Suprapubic skin (tissue), 3 donors: ENCODE data around the gene SEMA4A.

Source experiments
- EP300 ChIP-seq: sonication (generic); formaldehyde crosslinking; IDR thresholded peaks from one replicate; pipeline ENCODE4 v1.6.1; 2017; ENCODE audit warnings: antibody characterized with exemption
- TF ChIP-seq, protein P1 (sequence below), 2 donors: fragments of 200-600 bp in 1 of 2; fragments of 450-650 bp in 1 of 2; sonication (generic) in 1 of 2; IDR thresholded peaks; one replicate each; pipeline ENCODE4 v1.5.1; 2016 to 2019; ENCODE audit warnings: antibody characterized with exemption in 2 of 2, mild to moderate bottlenecking in 1 of 2, moderate library complexity in 1 of 2

DNA sequence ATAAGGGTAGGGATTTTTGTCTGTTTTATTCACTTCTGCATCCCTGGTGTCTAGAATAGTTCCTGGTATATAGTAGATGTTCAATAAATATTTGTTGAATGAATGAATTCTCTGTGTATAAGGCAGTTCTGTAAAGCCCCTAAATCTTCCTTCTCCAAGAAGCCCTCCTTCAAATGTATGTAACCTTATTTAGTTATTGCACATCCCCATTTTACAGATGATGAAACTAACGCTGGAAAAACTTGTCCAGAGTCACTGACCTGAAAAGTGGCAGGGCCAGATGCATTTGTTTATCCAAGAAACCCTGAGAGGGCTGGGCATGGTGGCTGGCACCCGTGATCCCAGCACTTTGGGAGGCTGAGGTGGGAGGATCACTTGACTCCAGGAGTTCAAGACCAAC lies 43.1 kb upstream of the SEMA4A start:
- TF ChIP-seq, protein P1, sequence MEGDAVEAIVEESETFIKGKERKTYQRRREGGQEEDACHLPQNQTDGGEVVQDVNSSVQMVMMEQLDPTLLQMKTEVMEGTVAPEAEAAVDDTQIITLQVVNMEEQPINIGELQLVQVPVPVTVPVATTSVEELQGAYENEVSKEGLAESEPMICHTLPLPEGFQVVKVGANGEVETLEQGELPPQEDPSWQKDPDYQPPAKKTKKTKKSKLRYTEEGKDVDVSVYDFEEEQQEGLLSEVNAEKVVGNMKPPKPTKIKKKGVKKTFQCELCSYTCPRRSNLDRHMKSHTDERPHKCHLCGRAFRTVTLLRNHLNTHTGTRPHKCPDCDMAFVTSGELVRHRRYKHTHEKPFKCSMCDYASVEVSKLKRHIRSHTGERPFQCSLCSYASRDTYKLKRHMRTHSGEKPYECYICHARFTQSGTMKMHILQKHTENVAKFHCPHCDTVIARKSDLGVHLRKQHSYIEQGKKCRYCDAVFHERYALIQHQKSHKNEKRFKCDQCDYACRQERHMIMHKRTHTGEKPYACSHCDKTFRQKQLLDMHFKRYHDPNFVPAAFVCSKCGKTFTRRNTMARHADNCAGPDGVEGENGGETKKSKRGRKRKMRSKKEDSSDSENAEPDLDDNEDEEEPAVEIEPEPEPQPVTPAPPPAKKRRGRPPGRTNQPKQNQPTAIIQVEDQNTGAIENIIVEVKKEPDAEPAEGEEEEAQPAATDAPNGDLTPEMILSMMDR (IDR thresholded peaks at IDR 0.05), result no peak
- TF ChIP-seq EP300, result no peak
